Adipocyte (in vitro differentiated cells): ENCODE measurements around the gene ZFR.

Experiments used
- DNase-seq: peaks from one replicate; pipeline ENCODE4 v3.0.0-alpha.2; 2015; ENCODE audit warnings: low read depth
- H3K27me3 ChIP-seq: replicated peaks from 2 replicates; pipeline ENCODE4 v1.7.0; 2013; ENCODE audit warnings: mild to moderate bottlenecking, low read length, moderate library complexity; ENCODE audit not compliant: control insufficient read depth, insufficient read depth
- H3K36me3 ChIP-seq: 2 replicates; pipeline ENCODE4 v1.7.0; 2013; ENCODE audit warnings: low read length, mild to moderate bottlenecking, moderate library complexity; ENCODE audit not compliant: control insufficient read depth, insufficient read depth, severe bottlenecking
- H3K4me1 ChIP-seq: 2 replicates; pipeline ENCODE4 v1.7.0; 2013; ENCODE audit warnings: mild to moderate bottlenecking, low read length, moderate library complexity; ENCODE audit not compliant: control insufficient read depth, insufficient read depth
- H3K4me3 ChIP-seq: 2 replicates; pipeline ENCODE4 v1.7.0; 2013; ENCODE audit warnings: mild to moderate bottlenecking, low read length, moderate library complexity
- H3K9ac ChIP-seq: 2 replicates; pipeline ENCODE4 v1.7.0; 2013; ENCODE audit warnings: mild to moderate bottlenecking, low read length, moderate library complexity
- H3K9me3 ChIP-seq: 2 replicates; pipeline ENCODE4 v1.7.0; 2013; ENCODE audit warnings: mild to moderate bottlenecking, low read length, moderate library complexity; ENCODE audit not compliant: control insufficient read depth

Gene ZFR

GRCh38 chr5:32444431-32445286 is at the start of gene ZFR:
Gene ZFR (minus strand): TSS chr5:32444740. CDS start chr5:32444658, 82 bp downstream.
- Histone ChIP-seq H3K4me1 (peaks cover 28% of the 10 kb centered on the region), H3K9me3 (no peaks in the 10 kb centered on the region), H3K4me3 (peak within 1 kb of the TSS; percentile 93), H3K36me3 (peaks cover 5% of the 10 kb centered on the region), H3K27me3 (no peaks in the 10 kb centered on the region), H3K9ac (peak within 1 kb of the TSS; percentile 93)
- peak; percentile 96 for DNase-seq

GRCh38 chr5:32490972-32491557 is 46.5 kb upstream of the ZFR start:
- Histone ChIP-seq H3K9ac (no peak overlapping the region), H3K4me1 (peaks cover 13% of the 10 kb centered on the region), H3K9me3 (no peaks in the 10 kb centered on the region), H3K36me3 (no peaks in the 10 kb centered on the region), H3K4me3 (no peak overlapping the region), H3K27me3 (no peaks in the 10 kb centered on the region)
- no peak for DNase-seq

GRCh38 chr5:32489791-32490562 is 45.4 kb upstream of the ZFR start:
- Histone ChIP-seq H3K9ac (peak overlapping the region; percentile 0), H3K9me3 (no peaks in the 10 kb centered on the region), H3K4me3 (peak overlapping the region; percentile 4), H3K27me3 (no peaks in the 10 kb centered on the region), H3K4me1 (peaks cover 13% of the 10 kb centered on the region), H3K36me3 (no peaks in the 10 kb centered on the region)
- DNase-seq: peak; percentile 98

- H3K36me3 ChIP-seq: no peaks in the 10 kb centered on the region
- H3K9me3 ChIP-seq: no peaks in the 10 kb centered on the region
- no peak for DNase-seq
- no peak overlapping the region for H3K9ac ChIP-seq
- H3K27me3 ChIP-seq: no peaks in the 10 kb centered on the region
- H3K4me1 ChIP-seq: peaks cover 13% of the 10 kb centered on the region
- H3K4me3 ChIP-seq: no peak overlapping the region
Observed at GRCh38 chr5:32487424-32487823, 42.9 kb upstream of the ZFR start.

GRCh38 chr5:32487008-32487407 is 42.5 kb upstream of the ZFR start:
- Histone ChIP-seq H3K4me1 (peaks cover 13% of the 10 kb centered on the region), H3K36me3 (no peaks in the 10 kb centered on the region), H3K9ac (no peak overlapping the region), H3K27me3 (no peaks in the 10 kb centered on the region), H3K9me3 (no peaks in the 10 kb centered on the region), H3K4me3 (no peak overlapping the region)
- DNase-seq: no peak

- H3K4me1 ChIP-seq: no peaks in the 10 kb centered on the region
- no peak overlapping the region for H3K4me3 ChIP-seq
- no peaks in the 10 kb centered on the region for H3K36me3 ChIP-seq
- H3K9ac ChIP-seq: no peak overlapping the region
- DNase-seq: no peak
- no peaks in the 10 kb centered on the region for H3K9me3 ChIP-seq
- no peaks in the 10 kb centered on the region for H3K27me3 ChIP-seq
Observed at GRCh38 chr5:32482193-32482592, 37.7 kb upstream of the ZFR start.

- Histone ChIP-seq H3K27me3 (no peaks in the 10 kb centered on the region), H3K9ac (no peak overlapping the region), H3K36me3 (no peaks in the 10 kb centered on the region), H3K9me3 (no peaks in the 10 kb centered on the region), H3K4me3 (no peak overlapping the region), H3K4me1 (peaks cover 5% of the 10 kb centered on the region)
- no peak for DNase-seq
Observed at GRCh38 chr5:32479096-32479495, 34.6 kb upstream of the ZFR start.

- H3K9ac ChIP-seq: no peak overlapping the region
- no peaks in the 10 kb centered on the region for H3K9me3 ChIP-seq
- H3K27me3 ChIP-seq: no peaks in the 10 kb centered on the region
- H3K4me1 ChIP-seq: peaks cover 5% of the 10 kb centered on the region
- DNase-seq: no peak
- no peak overlapping the region for H3K4me3 ChIP-seq
- H3K36me3 ChIP-seq: no peaks in the 10 kb centered on the region
Observed at GRCh38 chr5:32476891-32477290, 32.4 kb upstream of the ZFR start.

GRCh38 chr5:32475334-32476097 is 31.0 kb upstream of the ZFR start:
- no peak for DNase-seq
- Histone ChIP-seq H3K4me1 (peaks cover 5% of the 10 kb centered on the region), H3K9ac (no peak overlapping the region), H3K9me3 (no peaks in the 10 kb centered on the region), H3K36me3 (no peaks in the 10 kb centered on the region), H3K4me3 (no peak overlapping the region), H3K27me3 (no peaks in the 10 kb centered on the region)

GRCh38 chr5:32474209-32474854 is 29.8 kb upstream of the ZFR start:
- Histone ChIP-seq H3K36me3 (no peaks in the 10 kb centered on the region), H3K27me3 (no peaks in the 10 kb centered on the region), H3K4me1 (peaks cover 5% of the 10 kb centered on the region), H3K9ac (no peak overlapping the region), H3K4me3 (no peak overlapping the region), H3K9me3 (no peaks in the 10 kb centered on the region)
- DNase-seq: no peak
